C4-2B (cell line): Measurements from ENCODE around the gene POU6F2.

Source experiments
- ZFX ChIP-seq: fragments of 450-650 bp; IDR thresholded peaks from 2 replicates; pipeline ENCODE4 v1.6.1; 2017
- TF ChIP-seq, protein P1 (sequence below): fragments of 450-650 bp; conservative IDR thresholded peaks from 2 replicates; pipeline ENCODE4 v1.5.1; 2017; ENCODE audit warnings: mild to moderate bottlenecking

DNA sequence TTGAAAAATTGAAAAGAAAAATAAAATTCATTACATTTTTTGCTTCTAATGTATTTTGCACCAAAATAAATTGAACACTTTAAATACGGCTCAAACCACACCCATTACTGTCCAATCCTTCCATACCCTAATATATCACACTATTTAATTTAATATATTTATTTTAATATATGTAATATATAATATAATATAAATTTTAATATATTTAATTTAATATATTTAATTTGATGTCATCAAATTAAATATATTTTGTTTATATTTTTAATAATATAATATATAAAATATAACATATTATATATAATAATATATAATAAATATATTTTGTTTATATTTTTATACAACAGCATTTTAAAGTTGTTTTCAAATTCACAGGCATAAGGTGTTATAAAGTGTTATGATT lies 15.7 kb upstream of the POU6F2 start:
- TF ChIP-seq, protein P1, sequence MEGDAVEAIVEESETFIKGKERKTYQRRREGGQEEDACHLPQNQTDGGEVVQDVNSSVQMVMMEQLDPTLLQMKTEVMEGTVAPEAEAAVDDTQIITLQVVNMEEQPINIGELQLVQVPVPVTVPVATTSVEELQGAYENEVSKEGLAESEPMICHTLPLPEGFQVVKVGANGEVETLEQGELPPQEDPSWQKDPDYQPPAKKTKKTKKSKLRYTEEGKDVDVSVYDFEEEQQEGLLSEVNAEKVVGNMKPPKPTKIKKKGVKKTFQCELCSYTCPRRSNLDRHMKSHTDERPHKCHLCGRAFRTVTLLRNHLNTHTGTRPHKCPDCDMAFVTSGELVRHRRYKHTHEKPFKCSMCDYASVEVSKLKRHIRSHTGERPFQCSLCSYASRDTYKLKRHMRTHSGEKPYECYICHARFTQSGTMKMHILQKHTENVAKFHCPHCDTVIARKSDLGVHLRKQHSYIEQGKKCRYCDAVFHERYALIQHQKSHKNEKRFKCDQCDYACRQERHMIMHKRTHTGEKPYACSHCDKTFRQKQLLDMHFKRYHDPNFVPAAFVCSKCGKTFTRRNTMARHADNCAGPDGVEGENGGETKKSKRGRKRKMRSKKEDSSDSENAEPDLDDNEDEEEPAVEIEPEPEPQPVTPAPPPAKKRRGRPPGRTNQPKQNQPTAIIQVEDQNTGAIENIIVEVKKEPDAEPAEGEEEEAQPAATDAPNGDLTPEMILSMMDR = no peak
- TF ChIP-seq ZFX = no peak
